ENCODE measurements around the gene AUNIP.

DNA sequence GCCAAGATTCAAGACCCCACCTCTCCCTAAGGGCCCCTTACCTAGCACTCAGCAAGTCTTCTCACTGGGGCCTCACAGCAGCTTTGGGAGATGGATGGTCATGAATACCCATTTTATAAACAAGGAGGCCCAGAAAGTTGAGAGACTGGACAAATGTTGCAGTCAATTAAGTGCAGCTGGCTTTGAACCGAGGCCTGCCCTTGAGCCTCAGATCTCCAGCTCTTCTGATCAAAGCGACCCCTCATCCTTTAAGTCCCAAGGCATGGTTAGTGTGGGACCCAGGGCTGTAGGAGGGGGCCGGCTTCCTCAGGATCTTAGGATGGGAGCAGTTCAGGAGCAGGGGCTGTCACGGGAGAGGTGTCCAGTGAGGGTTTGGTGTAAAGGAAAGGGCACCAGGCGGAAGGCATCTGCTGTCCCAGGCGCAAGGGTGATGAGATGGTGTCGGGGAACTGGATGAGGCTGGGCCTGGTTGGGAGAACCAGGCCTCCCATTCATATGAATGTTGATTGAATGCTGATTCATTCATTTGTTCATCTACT lies 44.6 kb downstream of the AUNIP start:
- TF ChIP-seq, protein P1, sequence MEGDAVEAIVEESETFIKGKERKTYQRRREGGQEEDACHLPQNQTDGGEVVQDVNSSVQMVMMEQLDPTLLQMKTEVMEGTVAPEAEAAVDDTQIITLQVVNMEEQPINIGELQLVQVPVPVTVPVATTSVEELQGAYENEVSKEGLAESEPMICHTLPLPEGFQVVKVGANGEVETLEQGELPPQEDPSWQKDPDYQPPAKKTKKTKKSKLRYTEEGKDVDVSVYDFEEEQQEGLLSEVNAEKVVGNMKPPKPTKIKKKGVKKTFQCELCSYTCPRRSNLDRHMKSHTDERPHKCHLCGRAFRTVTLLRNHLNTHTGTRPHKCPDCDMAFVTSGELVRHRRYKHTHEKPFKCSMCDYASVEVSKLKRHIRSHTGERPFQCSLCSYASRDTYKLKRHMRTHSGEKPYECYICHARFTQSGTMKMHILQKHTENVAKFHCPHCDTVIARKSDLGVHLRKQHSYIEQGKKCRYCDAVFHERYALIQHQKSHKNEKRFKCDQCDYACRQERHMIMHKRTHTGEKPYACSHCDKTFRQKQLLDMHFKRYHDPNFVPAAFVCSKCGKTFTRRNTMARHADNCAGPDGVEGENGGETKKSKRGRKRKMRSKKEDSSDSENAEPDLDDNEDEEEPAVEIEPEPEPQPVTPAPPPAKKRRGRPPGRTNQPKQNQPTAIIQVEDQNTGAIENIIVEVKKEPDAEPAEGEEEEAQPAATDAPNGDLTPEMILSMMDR (conservative IDR thresholded peaks at IDR 0.05 in 1 of 2, IDR thresholded peaks at IDR 0.05 in 1 of 2; ENCODE audit: extremely low read depth in 1 of 2, insufficient read depth in 1 of 2, low read depth in 1 of 2, low read length in 2 of 2): no peak
- TF ChIP-seq EZH2 (IDR thresholded peaks at IDR 0.05; ENCODE audit: borderline replicate concordance, low read length): no peak
